HG03139 (cell line): ENCODE results near the gene ELF4.

Source experiments
- ATAC-seq: cut with Tn5 transposase; IDR thresholded peaks from one replicate; pipeline ENCODE4 v1.9.1; 2021; ENCODE audit not compliant: unreplicated experiment

ELF4 gene

DNA sequence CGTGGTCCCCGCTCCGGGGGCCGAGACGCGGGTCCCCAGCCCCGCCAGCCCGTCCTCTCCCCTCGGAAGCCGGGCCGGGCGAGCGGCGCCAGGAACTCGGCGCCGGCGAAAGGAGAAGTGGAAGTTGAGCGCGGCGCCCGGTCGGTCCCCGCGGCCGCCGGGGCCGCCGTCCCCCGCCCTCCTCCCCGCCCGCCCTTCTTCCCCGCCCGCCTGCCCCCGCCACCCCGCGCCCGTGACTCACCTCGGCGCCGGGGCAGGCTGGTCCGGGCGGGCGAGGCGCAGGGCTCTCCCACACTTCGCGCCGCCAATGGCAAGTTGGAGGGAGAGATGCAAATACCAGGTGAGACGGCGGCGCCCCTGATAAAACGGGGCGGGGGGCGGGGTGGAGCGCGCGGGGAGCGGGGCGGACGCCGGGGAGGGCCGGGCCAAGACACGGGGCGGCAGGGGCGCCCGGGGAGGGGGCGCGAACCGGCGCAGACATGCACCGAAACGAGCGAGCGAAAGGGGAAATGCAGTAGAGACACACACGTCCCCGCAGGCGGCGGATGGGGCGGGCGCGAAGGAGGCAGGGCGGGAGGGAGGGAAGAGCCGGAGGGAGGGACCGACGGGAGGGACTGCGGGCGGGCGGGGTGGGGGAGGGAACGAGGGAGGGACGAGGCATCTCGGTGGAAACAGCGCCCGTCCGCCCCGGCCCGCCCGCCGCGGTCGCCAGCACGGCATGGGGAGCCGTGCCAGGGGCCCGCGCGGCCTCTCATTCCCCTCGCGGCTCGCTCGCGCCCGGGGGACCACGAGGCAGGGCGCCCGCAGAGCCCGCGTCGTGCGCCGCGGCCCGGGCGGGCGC is at the start of gene ELF4:
TSS of gene ELF4 (minus strand) at position 119 of the 841 bp plus-strand sequence. CDS start 29,167 bp downstream, outside the sequence.
- no peak for ATAC-seq

DNA sequence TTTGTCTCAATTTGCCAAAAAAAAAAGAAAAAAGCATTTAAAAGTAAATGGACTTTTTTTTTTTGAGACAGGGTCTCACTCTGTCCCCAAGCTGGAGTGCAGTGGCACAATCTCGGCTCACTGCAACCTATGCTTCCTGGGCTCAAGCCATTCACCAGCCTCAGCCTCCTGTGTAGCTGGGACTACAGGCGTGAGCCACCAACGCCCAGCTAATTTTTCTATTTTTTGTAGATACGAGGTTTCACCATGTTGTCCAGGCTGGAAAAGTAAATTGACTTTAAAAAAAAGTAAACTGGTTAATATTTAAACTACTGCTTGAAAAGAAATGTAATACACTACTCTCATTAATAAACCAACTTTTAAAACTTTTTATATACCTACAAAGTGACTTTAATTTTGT is 49.5 kb upstream of the ELF4 start:
- no peak for ATAC-seq

DNA sequence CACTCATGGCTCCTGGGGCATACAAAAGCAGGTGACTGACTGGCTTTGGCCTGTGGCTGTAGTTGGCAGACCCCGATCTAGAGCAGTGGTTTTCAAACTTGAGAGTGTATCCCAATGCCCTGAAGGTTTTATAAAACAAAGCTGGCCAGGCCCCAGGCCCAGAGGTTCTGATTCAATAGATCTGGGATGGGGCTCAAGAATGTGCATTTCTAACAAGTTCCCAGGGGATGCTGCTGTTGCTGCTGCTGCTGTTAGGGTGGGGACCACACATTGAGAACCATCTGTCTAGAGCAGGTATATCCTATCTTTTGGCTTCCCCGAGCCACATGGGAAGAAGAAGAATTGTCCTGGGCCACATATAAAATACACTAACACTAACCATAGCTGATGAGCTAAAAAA is 48.0 kb upstream of the ELF4 start:
- no peak for ATAC-seq

DNA sequence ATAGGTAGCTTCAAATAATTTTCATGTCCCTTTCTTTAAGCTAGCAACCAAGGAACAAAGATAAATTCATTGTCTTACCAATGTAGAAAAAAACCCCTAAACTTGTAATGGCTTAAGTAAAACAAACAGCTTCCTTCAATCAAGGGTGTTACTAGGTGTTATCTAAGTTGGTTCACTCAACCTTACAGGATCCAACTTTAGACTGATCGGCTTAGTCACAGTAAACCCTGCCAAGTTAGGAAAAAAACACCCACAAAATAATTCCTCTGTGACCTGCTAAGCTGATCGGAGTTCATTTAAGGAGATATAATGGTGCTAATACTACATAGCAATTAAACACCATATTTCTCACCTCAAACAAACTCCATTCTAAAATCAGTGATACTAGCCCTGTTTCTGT is 45.3 kb upstream of the ELF4 start:
- ATAC-seq = no peak

DNA sequence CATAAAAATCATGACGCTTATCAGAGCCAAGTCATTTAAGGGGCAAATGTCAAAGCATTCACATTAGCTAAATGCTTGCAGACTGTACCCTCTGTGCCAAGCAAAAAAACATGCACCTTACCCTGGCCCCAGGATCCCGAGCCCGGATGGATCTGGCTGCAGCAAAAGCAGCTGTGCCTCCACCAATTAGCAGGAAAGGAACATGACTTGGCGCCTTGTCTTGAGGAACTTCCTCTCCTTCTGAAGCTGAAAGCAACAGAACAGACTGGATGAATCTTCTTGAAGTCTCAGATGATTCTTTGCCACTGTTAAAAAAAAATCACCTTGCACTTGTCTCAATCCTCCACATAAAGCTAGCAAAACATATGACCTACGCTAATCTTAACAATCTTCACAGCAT is 37.3 kb upstream of the ELF4 start:
- ATAC-seq = no peak

DNA sequence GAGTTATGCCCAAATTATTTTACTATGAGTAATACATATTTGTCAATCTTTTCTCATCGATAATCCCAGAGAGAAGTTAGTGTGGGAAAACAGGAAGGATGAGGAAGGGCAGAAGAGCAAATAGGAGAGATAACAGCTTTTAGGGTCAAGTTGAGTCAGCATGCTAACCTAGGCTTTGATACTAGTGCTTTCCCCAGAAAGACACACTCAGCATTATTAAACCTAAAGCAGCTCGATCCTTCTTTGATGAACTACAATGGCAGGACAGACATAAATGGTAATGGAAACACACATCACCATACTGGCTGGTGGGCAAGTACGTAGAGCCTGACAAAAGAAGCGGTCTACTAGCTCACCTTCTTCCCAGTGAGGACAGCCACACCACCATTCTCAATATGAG is 34.8 kb upstream of the ELF4 start:
- ATAC-seq = no peak

DNA sequence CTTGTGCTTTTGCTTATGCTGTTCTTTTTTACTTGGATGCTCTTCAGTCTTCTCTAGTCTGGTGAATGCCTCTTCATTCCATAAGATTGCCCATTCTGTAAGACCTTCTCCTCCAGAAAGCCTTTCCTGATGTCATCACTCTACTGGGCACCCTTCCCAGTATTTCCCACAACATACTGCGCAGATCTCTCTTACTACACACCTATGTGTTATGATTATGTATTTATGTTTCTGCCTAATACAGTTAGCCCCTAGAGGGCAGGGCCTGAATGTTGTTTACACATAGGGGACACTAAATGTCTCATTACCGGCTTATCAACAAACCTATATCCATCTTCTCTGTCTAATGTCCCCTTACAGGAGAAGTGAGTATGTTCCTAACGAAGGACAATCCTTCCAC is 34.2 kb upstream of the ELF4 start:
- ATAC-seq = no peak

DNA sequence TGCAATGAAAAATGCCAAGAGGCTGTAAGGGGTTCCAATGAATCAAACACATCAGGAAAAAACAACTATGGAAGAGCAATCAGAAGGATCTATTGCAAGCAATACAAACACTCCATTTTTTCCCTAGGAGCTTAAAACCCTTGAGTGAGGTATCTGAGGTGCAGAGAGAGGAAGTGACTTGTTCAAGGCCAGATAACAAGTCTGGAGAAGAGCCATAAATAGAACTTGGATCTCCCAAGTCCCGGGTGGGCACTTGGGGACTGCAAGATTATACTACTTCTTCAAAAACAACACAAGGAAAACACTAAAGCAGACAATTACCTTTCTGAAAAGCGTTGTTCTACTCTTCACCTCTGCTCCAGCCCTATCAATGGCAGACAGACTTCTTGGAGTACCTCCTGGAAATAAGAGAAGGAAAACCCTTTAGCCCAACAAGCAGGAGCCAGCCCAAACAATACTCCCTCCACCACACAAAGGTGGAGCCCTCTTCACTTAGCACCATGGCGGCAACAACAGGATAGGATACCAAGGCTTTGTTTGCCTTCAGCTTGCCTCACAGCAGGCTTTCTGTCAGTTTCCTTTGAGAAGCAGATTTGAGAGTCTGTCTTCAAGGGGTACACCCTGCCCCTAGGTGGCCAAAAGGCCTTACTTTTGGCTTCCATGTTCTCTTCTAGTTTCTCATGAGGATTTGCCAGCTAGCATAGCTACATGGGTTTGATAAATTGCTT is 29.3 kb upstream of the ELF4 start:
- ATAC-seq = no peak

DNA sequence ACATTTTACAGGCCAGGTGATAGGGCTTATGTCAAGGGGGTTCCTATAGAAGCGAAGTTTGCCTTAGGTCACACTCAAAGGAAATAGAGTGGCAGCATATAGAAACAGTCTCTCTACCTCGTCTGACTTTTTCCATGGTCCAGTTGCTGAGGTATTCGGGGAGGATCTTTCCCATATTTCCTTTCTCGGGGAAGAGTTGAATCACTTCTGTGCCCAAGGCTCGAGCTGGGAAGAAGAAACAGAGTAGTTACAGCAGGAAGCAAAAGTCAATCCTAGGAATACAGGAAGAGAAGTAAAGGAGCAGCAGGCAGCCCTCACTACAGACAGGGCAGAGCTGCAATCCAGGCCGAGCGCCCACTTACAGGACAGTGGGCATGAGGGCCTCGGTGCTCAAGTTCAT is 26.7 kb upstream of the ELF4 start:
- ATAC-seq = no peak

DNA sequence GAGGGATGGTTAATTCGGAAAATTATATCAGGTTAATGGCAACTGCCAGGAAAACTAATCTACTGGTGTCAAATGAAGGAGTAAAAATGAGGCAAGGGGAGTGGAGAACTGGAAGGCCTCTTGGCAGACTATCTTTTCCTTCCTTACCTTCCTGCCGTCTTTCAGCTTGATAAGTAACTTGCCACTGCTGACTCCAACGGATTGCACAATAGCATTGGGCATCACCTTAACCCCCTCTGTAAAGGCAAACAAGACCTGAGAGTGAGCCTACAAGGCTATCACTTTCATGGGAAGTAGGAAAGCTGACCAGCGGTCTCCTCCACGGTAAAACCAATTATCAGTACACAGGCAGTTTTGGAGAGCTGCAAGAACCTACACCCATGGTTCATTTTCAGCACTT is 26.2 kb upstream of the ELF4 start:
- ATAC-seq = no peak

DNA sequence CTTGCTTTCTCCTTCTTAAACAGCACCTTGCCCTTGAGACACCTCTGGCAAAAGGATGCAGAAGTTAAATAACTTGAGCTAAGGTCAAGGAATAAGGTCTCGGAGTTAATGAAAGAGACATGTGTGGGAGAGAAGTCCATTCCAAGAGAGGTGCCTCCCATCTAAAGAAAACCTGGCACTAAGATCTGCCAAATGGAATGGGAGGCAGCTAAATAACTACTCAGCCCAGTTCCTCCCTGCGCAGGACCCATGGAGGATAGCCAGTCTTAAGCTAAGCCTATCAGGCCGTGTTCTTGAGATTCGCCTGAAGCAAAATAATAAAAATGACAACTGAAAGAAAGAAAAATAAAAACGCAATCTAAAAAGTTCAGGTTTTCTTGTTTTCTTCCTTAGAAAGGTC is 20.7 kb upstream of the ELF4 start:
- ATAC-seq = no peak

DNA sequence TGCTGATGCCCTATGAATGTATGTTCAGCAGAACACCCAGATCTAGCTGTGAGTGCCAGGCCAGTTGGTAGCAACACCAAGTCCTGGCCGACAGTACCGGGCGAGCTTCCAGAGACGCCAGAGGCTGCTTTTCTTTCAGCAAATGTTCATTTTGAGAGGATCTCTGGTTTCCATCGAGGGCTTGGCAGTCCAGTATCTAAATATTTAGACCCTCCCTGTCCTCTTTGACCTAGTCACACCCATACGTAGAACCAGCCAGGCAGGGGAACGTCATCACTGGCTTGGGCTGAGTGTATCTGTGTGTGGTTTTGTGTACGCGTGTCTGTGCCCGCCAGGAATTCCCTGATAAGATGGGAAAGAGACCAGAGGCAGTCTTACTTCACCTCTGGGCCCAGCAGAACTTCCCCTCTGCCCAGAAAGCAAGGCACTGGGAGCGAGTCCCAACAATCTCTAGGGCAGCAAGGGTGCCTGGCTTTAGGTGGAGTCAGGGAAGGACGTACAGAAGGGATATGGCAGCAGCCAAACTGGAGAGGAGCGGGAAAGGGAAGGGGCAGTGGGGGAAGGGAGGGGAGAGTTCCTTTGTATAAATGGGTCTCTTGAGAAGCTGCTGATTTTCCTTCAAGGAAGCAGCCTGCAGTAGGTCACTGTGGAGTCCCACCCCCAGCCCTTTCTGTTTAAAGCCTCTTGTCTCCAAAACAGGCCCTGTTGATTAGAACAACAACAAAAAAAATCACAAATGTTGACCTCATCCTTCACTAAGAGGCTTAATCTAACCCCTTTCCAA is 15.0 kb upstream of the ELF4 start:
- no peak for ATAC-seq

DNA sequence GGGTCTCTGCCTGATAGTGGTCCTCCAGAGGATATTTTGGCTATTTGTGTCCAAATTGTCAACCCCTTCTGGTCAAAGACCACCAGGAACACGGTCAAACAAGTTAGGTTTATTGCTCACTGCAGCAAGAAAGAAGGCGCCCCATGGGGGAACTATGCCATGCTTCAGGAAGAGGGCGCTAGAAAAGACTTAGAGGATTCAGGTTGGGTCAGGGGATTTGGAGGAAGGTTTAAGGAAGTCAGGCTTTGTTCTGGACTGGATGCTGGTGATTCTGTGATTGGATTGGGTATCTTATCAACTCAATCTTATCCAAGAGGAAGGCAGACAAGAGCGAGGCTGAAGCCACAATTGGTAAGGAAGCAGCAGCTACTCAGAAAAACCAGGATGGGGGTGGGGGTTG is 14.3 kb upstream of the ELF4 start:
- ATAC-seq = no peak

DNA sequence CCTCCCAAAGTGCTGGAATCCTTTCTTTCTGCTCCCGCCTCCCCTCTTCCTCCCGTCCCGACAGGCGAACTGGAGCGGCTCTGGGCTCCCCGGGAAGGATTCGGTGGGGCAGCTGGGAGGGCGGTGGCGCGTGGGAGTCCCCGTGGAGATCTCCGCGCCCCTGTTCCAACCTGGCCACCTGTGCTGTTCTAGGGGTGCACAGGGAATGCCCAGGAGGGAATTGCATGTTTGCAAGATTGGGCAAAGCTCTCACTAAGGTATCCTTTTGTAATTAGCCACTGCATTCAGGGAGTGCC is 11.2 kb upstream of the ELF4 start:
- no peak for ATAC-seq

DNA sequence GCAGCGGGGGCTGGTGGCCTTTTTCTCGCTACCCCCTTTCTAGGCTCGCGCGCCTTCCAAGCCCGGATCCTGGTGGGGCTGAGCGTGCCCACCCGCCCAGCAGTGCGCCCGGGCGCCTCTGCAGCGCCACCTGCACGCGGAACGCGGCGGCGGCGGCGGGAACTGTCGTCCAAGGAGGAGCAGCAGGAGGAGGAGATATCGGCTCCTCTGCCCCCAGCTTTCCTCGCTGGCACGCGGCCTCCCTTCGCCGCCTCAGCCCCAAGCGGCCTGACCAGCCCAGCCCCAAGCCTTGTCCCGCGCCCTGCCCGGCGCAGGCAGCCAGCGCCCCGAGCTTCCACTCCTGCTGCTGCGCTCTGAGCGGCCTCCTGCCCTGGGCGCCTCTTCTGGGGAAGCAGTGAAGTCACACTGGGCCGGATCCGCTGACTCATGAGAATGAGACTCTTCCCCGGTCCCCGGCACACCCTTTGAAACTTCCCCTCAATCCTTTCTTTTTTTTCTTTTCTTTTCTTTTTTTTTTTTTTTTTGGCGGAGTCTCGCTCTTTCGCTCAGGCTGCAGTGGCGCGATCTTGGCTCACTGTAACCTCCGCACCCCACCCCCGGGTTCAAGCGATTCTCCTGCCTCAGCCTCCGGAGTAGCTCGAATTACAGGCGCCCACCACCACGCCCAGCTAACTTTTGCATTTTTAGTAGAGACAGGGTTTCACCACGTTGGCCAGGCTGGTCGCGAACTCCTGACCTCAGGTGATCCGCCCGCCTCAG is 10.6 kb upstream of the ELF4 start:
- ATAC-seq = peak; percentile 69

DNA sequence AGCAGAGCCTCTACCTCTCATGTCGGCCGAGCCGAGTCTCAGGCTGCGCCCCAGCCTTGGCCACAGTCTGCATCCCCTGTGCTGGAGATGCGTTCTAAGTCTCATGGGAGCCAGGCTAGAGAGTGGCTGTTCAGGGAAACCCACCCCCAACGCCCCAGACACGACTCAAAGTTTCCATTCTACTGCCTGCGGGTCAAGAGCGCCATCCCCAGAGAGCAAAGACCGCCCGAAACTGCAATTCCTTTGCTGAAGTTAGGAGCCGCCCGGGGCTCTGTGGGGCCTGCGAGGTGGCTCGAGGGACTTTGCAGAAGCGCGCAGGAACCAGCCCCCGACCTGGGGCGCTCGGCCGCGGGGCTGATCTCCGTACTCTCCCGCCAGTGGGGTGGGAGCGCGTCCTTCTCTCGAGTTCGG is 10.0 kb upstream of the ELF4 start:
- ATAC-seq = peak; percentile 24

DNA sequence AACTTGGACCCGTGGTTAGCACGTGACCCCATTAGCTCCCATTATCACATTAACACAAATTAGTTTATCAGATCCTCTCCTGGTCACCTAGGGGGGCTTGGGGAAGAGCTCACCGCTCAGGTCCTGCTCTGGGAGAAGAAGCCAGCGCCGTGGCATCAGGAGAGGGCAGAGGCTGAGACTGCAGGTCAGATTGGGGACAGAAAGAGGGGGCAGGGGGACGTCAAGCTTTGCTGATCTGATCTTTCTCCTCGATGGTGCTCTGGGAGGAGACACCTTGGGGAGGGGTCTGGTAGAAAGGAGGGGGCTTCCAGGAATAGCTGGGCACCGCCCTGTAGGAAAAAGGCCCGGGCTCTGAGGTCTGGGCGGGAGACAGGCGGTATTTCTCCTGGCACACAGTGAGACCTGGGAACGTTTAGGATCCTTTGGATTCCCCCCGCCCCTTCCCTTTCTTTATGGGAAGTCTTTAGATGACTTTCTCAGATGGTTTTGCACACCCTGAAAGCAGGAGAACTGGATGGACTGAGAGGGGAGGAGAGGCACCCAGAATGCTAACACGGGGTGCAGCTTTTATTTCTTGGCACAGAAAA is 9.1 kb upstream of the ELF4 start:
- ATAC-seq = no peak

DNA sequence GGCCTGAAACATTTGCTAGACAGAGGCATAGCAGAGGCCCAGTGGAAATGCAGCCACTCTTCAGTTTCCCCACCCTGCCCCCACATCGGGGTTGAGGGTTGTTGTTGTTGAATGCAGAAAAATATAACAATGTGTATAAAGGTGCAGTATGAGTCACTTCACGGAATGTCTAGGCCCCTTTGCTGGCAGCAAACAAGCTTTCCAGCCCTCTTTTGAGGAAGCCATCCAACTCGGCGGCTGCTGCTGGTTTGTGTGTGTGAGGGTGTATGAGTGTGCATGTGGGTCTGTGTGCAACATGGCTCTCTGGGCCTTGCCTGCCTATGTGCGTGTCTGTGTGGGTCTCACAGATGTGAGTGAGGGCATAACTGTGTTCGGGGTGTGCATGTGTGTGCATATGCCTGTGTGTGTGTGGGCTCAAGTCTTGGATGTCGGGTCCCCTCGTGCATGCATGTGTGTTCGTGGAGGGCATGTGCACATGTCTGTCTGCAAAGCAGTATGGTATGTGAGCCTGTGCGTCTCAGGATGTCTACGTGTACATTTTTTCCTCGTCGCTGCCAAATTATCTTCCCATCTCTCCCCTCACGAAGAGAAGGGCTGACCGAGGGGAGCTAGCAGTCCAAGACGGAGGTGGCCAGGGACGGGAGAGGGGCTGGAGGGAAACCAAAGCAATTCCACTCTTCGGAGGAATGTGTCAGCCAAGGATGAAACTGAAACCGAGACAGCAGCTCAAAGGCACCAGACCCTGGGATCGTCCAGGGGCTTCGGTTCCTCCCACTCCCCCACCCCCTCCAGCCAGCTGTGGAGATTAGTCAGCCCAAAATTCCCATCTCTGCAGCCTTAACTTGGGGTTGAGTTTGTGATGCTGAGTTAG is 8.4 kb upstream of the ELF4 start:
- ATAC-seq = no peak

DNA sequence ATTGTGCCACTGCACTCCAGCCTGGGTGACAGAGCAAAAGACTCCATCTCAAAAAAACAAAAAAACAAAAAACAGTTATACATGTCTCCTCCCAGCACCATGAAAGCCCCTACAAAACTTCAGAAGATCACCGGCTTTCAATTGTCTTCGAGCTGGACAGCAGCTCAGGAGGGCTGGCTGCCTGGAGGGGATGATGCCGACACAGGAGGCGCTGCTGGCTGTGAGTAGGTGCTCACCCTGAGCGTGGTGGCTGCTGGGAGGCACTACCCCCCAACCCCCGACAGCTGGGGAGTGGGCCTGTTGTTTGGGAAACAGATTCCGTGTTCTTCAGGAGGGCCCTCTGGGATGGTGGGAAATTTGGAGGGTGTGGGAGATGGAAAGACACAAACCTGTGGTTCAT is 6.9 kb upstream of the ELF4 start:
- ATAC-seq = no peak
